AG08395 (cell line): ENCODE measurements around the gene CTDP1.
"Not testable (repeated sequence)": the region's sequence is repeated elsewhere in the genome, so short reads cannot be mapped to it uniquely, and the experiment has no call there.

Experiments
- DNase-seq: peaks from one replicate; pipeline ENCODE4 v3.0.0; 2012; ENCODE audit warnings: mixed read lengths, low spot score

The CTDP1 gene

GRCh38 chr18:79681484-79682387, 2.1 kb downstream of the CTDP1 start:
- DNase-seq: no peak

GRCh38 chr18:79682481-79682880, 2.9 kb downstream of the CTDP1 start:
- no peak for DNase-seq

- DNase-seq: no peak
Measured at GRCh38 chr18:79682894-79683625, 3.5 kb downstream of the CTDP1 start.

- DNase-seq: no peak
Measured at GRCh38 chr18:79683626-79684282, 4.2 kb downstream of the CTDP1 start.

GRCh38 chr18:79684283-79684631, 4.7 kb downstream of the CTDP1 start:
- no peak for DNase-seq

- no peak for DNase-seq
Measured at GRCh38 chr18:79684787-79685186, 5.2 kb downstream of the CTDP1 start.

- no peak for DNase-seq
Measured at GRCh38 chr18:79685281-79685680, 5.7 kb downstream of the CTDP1 start.

- DNase-seq: no peak
Measured at GRCh38 chr18:79685971-79686370, 6.4 kb downstream of the CTDP1 start.

GRCh38 chr18:79687806-79688205, 8.2 kb downstream of the CTDP1 start:
- no peak for DNase-seq

- no peak for DNase-seq
Measured at GRCh38 chr18:79690071-79690470, 10.5 kb downstream of the CTDP1 start.

- DNase-seq: no peak
Measured at GRCh38 chr18:79690586-79691482, 11.2 kb downstream of the CTDP1 start.

GRCh38 chr18:79692056-79692455, 12.5 kb downstream of the CTDP1 start:
- no peak for DNase-seq

- DNase-seq: no peak
Measured at GRCh38 chr18:79692886-79693285, 13.3 kb downstream of the CTDP1 start.

- no peak for DNase-seq
Measured at GRCh38 chr18:79693561-79694205, 14.1 kb downstream of the CTDP1 start.

GRCh38 chr18:79694206-79694894, 14.7 kb downstream of the CTDP1 start:
- DNase-seq: not testable (repeated sequence)

GRCh38 chr18:79694895-79695213, 15.3 kb downstream of the CTDP1 start:
- DNase-seq: no peak

GRCh38 chr18:79695269-79695668, 15.7 kb downstream of the CTDP1 start:
- no peak for DNase-seq

- no peak for DNase-seq
Measured at GRCh38 chr18:79695856-79696850, 16.6 kb downstream of the CTDP1 start.

- no peak for DNase-seq
Measured at GRCh38 chr18:79697178-79697577, 17.6 kb downstream of the CTDP1 start.

GRCh38 chr18:79697976-79698375, 18.4 kb downstream of the CTDP1 start:
- DNase-seq: no peak
